ENCODE measurements around the gene PREX1.
A peak's percentile ranks its signal among the peaks of the same experiment; 100 is the strongest.
"Not testable (repeated sequence)": the region's sequence is repeated elsewhere in the genome, so short reads cannot be mapped to it uniquely, and the experiment has no call there.

The PREX1 gene

GRCh38 chr20:48812114-48812513 is 15.7 kb downstream of the PREX1 start:
- DNase-seq (ENCODE audit: low spot score), result not testable (repeated sequence)

- no peak for DNase-seq (ENCODE audit: low spot score)
Observed at GRCh38 chr20:48809673-48810072, 18.1 kb downstream of the PREX1 start.

GRCh38 chr20:48808382-48809034 is 19.3 kb downstream of the PREX1 start:
- DNase-seq (ENCODE audit: low spot score), result no peak

GRCh38 chr20:48807586-48808381 is 20.0 kb downstream of the PREX1 start:
- DNase-seq (ENCODE audit: low spot score), result peak; percentile 82

- no peak for DNase-seq (ENCODE audit: low spot score)
Observed at GRCh38 chr20:48807051-48807450, 20.7 kb downstream of the PREX1 start.

GRCh38 chr20:48805716-48806115 is 22.1 kb downstream of the PREX1 start:
- no peak for DNase-seq (ENCODE audit: low spot score)

GRCh38 chr20:48805286-48805685 is 22.5 kb downstream of the PREX1 start:
- no peak for DNase-seq (ENCODE audit: low spot score)

- DNase-seq (ENCODE audit: low spot score), result no peak
Observed at GRCh38 chr20:48804300-48804980, 23.4 kb downstream of the PREX1 start.

- no peak for DNase-seq (ENCODE audit: low spot score)
Observed at GRCh38 chr20:48803176-48804053, 24.4 kb downstream of the PREX1 start.

- DNase-seq (ENCODE audit: low spot score), result no peak
Observed at GRCh38 chr20:48802647-48803046, 25.2 kb downstream of the PREX1 start.

- no peak for DNase-seq (ENCODE audit: low spot score)
Observed at GRCh38 chr20:48802216-48802615, 25.6 kb downstream of the PREX1 start.

- no peak for DNase-seq (ENCODE audit: low spot score)
Observed at GRCh38 chr20:48801197-48801596, 26.6 kb downstream of the PREX1 start.

GRCh38 chr20:48800177-48800576 is 27.6 kb downstream of the PREX1 start:
- no peak for DNase-seq (ENCODE audit: low spot score)

GRCh38 chr20:48799328-48800105 is 28.3 kb downstream of the PREX1 start:
- DNase-seq (ENCODE audit: low spot score), result no peak

- no peak for DNase-seq (ENCODE audit: low spot score)
Observed at GRCh38 chr20:48797850-48798747, 29.7 kb downstream of the PREX1 start.

- DNase-seq (ENCODE audit: low spot score), result peak; percentile 91
Observed at GRCh38 chr20:48797275-48797825, 30.4 kb downstream of the PREX1 start.

GRCh38 chr20:48795732-48796131 is 32.1 kb downstream of the PREX1 start:
- no peak for DNase-seq (ENCODE audit: low spot score)

- no peak for DNase-seq (ENCODE audit: low spot score)
Observed at GRCh38 chr20:48794816-48795457, 32.9 kb downstream of the PREX1 start.

GRCh38 chr20:48794360-48794759 is 33.4 kb downstream of the PREX1 start:
- DNase-seq (ENCODE audit: low spot score), result peak; percentile 74
